ENCODE measurements around the gene MAGEA8. TPM values are rescaled to one million over a fixed set of nuclear protein-coding genes. Genes with fewer than 3 reads are reported as not detected.

The MAGEA8 gene
- total and polyA plus RNA-seq, 8 donors = 0.15 to 0.45 (median 0.31) TPM; not detected in 2

- intact Hi-C loops (cut with DNase I) = no loop called here
- no peak for TF ChIP-seq CTCF (IDR thresholded peaks at IDR 0.05)
- no peak overlapping the region for H3K4me3 ChIP-seq
Measured at GRCh38 chrX:149841929-149842328, 39.1 kb upstream of the MAGEA8 start.

GRCh38 chrX:149845385-149845784 is 35.6 kb upstream of the MAGEA8 start:
- no peaks in the 10 kb centered on the region for H3K9me3 ChIP-seq
- no peak for TF ChIP-seq CTCF (IDR thresholded peaks at IDR 0.05)
- H3K4me1 ChIP-seq = no peaks in the 10 kb centered on the region
- no peak overlapping the region for H3K27ac ChIP-seq
- no peaks in the 10 kb centered on the region for H3K27me3 ChIP-seq
- H3K4me3 ChIP-seq = no peak overlapping the region
- ATAC-seq = no peak
- intact Hi-C loops (cut with DNase I) = no loop called here
- no peak for DNase-seq
- no peaks in the 10 kb centered on the region for H3K36me3 ChIP-seq

More at GRCh38 chrX:149841929-149842328, 39.1 kb upstream of the MAGEA8 start:
- no peaks in the 10 kb centered on the region for H3K9me3 ChIP-seq
- H3K36me3 ChIP-seq = no peaks in the 10 kb centered on the region
- ATAC-seq (no peak), DNase-seq (no peak)
- H3K4me1 ChIP-seq = no peaks in the 10 kb centered on the region
- no peaks in the 10 kb centered on the region for H3K27me3 ChIP-seq
- no peak overlapping the region for H3K27ac ChIP-seq

- no peaks in the 10 kb centered on the region for H3K9me3 ChIP-seq
- H3K27ac ChIP-seq = no peak overlapping the region
- no peak for ATAC-seq
- no peaks in the 10 kb centered on the region for H3K36me3 ChIP-seq
- H3K4me3 ChIP-seq = no peak overlapping the region
- H3K4me1 ChIP-seq = no peaks in the 10 kb centered on the region
- intact Hi-C loops (cut with DNase I) = no loop called here
- DNase-seq = no peak
- H3K27me3 ChIP-seq = no peaks in the 10 kb centered on the region
- no peak for TF ChIP-seq CTCF (IDR thresholded peaks at IDR 0.05)
Measured at GRCh38 chrX:149846789-149847188, 34.2 kb upstream of the MAGEA8 start.

- intact Hi-C loops (cut with DNase I) = no loop called here
- H3K36me3 ChIP-seq = no peaks in the 10 kb centered on the region
- no peak for TF ChIP-seq CTCF (IDR thresholded peaks at IDR 0.05)
- H3K4me1 ChIP-seq = no peaks in the 10 kb centered on the region
- H3K27me3 ChIP-seq = no peaks in the 10 kb centered on the region
- no peak overlapping the region for H3K4me3 ChIP-seq
- no peak for DNase-seq
- no peak for ATAC-seq
- H3K9me3 ChIP-seq = no peaks in the 10 kb centered on the region
- H3K27ac ChIP-seq = no peak overlapping the region
Measured at GRCh38 chrX:149848855-149849254, 32.1 kb upstream of the MAGEA8 start.

GRCh38 chrX:149849787-149850186 is 31.2 kb upstream of the MAGEA8 start:
- no peaks in the 10 kb centered on the region for H3K36me3 ChIP-seq
- H3K27ac ChIP-seq = no peak overlapping the region
- H3K9me3 ChIP-seq = no peaks in the 10 kb centered on the region
- no peaks in the 10 kb centered on the region for H3K27me3 ChIP-seq
- H3K4me1 ChIP-seq = no peaks in the 10 kb centered on the region
- H3K4me3 ChIP-seq = no peak overlapping the region
- ATAC-seq = no peak
- no peak for DNase-seq
- intact Hi-C loops (cut with DNase I) = no loop called here
- TF ChIP-seq CTCF (IDR thresholded peaks at IDR 0.05) = no peak
